ENCODE data around the gene VPS4B. TPM values are rescaled to one million over a fixed set of nuclear protein-coding genes. Genes with fewer than 3 reads are reported as not detected.

The VPS4B gene
- total RNA-seq, 2 donors from 2014 or later, result 28.3 to 31.7 TPM

GRCh38 chr18:63394954-63395353 lies 27.3 kb downstream of the VPS4B start:
- intact Hi-C loops (cut with DNase I), result no loop called here
- Histone ChIP-seq H3K9me3 (no peaks in the 10 kb centered on the region), H3K27me3 (replicated peaks; ENCODE audit: insufficient read depth) (no peaks in the 10 kb centered on the region), H3K4me3 (no peak overlapping the region), H3K4me1 (replicated peaks) (no peaks in the 10 kb centered on the region), H3K27ac (no peak overlapping the region), H3K36me3 (peaks cover 0 to 3% of the 10 kb centered on the region in 2 donors)
- TF ChIP-seq POLR2A (IDR thresholded peaks at IDR 0.05), result no peak
- TF ChIP-seq POLR2AphosphoS5 (IDR thresholded peaks at IDR 0.05), result no peak
- TF ChIP-seq CTCF (IDR thresholded peaks at IDR 0.05), result no peak
- no peak for DNase-seq (ENCODE audit: low spot score)
- 93% methylated on average over 3 of the region's 3 CpGs for WGBS

GRCh38 chr18:63387861-63388260 lies 34.4 kb downstream of the VPS4B start:
- no peak overlapping the region for H3K4me3 ChIP-seq
- 88% methylated on average over 4 of the region's 4 CpGs for WGBS
- H3K9me3 ChIP-seq, result no peaks in the 10 kb centered on the region
- peaks cover 0 to 3% of the 10 kb centered on the region in 2 donors for H3K36me3 ChIP-seq
- H3K27ac ChIP-seq, result no peak overlapping the region
- H3K4me1 ChIP-seq (replicated peaks), result no peaks in the 10 kb centered on the region
- intact Hi-C loops (cut with DNase I), result no loop called here
- TF ChIP-seq CTCF (IDR thresholded peaks at IDR 0.05) (no peak), POLR2A (IDR thresholded peaks at IDR 0.05) (no peak), POLR2AphosphoS5 (IDR thresholded peaks at IDR 0.05) (no peak)
- no peak for DNase-seq (ENCODE audit: low spot score)
- no peaks in the 10 kb centered on the region for H3K27me3 ChIP-seq (replicated peaks; ENCODE audit: insufficient read depth)

- H3K9me3 ChIP-seq, result no peaks in the 10 kb centered on the region
- no peaks in the 10 kb centered on the region for H3K27me3 ChIP-seq (replicated peaks; ENCODE audit: insufficient read depth)
- TF ChIP-seq POLR2AphosphoS5 (IDR thresholded peaks at IDR 0.05) (no peak), CTCF (IDR thresholded peaks at IDR 0.05) (no peak), POLR2A (IDR thresholded peaks at IDR 0.05) (no peak)
- H3K36me3 ChIP-seq, result no peaks in the 10 kb centered on the region
- intact Hi-C loops (cut with DNase I), result no loop called here
- H3K4me3 ChIP-seq, result no peak overlapping the region
- DNase-seq (ENCODE audit: low spot score), result no peak
- WGBS, result 96% methylated on average over 3 of the region's 3 CpGs
- no peak overlapping the region for H3K27ac ChIP-seq
- H3K4me1 ChIP-seq (replicated peaks), result no peaks in the 10 kb centered on the region
Observed at GRCh38 chr18:63382843-63383242, 39.4 kb downstream of the VPS4B start.

- WGBS, result 45% methylated on average over 2 of the region's 2 CpGs
- Histone ChIP-seq H3K4me3 (no peak overlapping the region), H3K4me1 (replicated peaks) (no peaks in the 10 kb centered on the region), H3K36me3 (no peaks in the 10 kb centered on the region), H3K27ac (no peak overlapping the region), H3K9me3 (no peaks in the 10 kb centered on the region), H3K27me3 (replicated peaks; ENCODE audit: insufficient read depth) (no peaks in the 10 kb centered on the region)
- TF ChIP-seq POLR2AphosphoS5 (IDR thresholded peaks at IDR 0.05) (no peak), CTCF (IDR thresholded peaks at IDR 0.05) (no peak), POLR2A (IDR thresholded peaks at IDR 0.05) (no peak)
- intact Hi-C loops (cut with DNase I), result no loop called here
- DNase-seq (ENCODE audit: low spot score), result no peak
Observed at GRCh38 chr18:63379639-63379962, 42.7 kb downstream of the VPS4B start.

- WGBS, result 41% methylated on average over 4 of the region's 4 CpGs
- H3K27me3 ChIP-seq (replicated peaks; ENCODE audit: insufficient read depth), result no peaks in the 10 kb centered on the region
- no peaks in the 10 kb centered on the region for H3K36me3 ChIP-seq
- intact Hi-C loops (cut with DNase I), result no loop called here
- H3K4me3 ChIP-seq, result no peak overlapping the region
- no peak overlapping the region for H3K27ac ChIP-seq
- H3K4me1 ChIP-seq (replicated peaks), result no peaks in the 10 kb centered on the region
- no peaks in the 10 kb centered on the region for H3K9me3 ChIP-seq
- TF ChIP-seq POLR2A (IDR thresholded peaks at IDR 0.05) (no peak), CTCF (IDR thresholded peaks at IDR 0.05) (no peak), POLR2AphosphoS5 (IDR thresholded peaks at IDR 0.05) (no peak)
- no peak for DNase-seq (ENCODE audit: low spot score)
Observed at GRCh38 chr18:63378919-63379638, 43.2 kb downstream of the VPS4B start.

All from prostate gland (tissue), 2 donors.